Progenitor cell of endocrine pancreas (in vitro differentiated cells): ENCODE results near the gene SPHKAP. TPM values are rescaled to one million over a fixed set of nuclear protein-coding genes. Genes with fewer than 3 reads are reported as not detected.

Experiments used
- DNase-seq: peaks from one replicate; pipeline ENCODE4 v3.0.0; 2021; ENCODE audit warnings: low spot score; ENCODE audit not compliant: unreplicated experiment
- H3K27ac Mint-ChIP-seq: 2 replicates; pipeline ENCODE4 v1.8.0; 2021; ENCODE audit warnings: mild to moderate bottlenecking, moderate library complexity, mixed read lengths
- H3K27me3 Mint-ChIP-seq: 2 replicates; pipeline ENCODE4 v1.8.0; 2021; ENCODE audit warnings: mixed read lengths
- H3K36me3 Mint-ChIP-seq: 2 replicates; pipeline ENCODE4 v1.8.0; 2022; ENCODE audit warnings: mixed read lengths; ENCODE audit not compliant: insufficient read depth
- H3K4me1 Mint-ChIP-seq: 2 replicates; pipeline ENCODE4 v1.8.0; 2021; ENCODE audit warnings: low read depth, mixed read lengths
- H3K4me3 Mint-ChIP-seq: 2 replicates; pipeline ENCODE4 v1.8.0; 2021; ENCODE audit warnings: low read depth, mild to moderate bottlenecking, moderate library complexity, mixed read lengths
- H3K9me3 Mint-ChIP-seq: 2 replicates; pipeline ENCODE4 v1.8.0; 2021; ENCODE audit warnings: low read depth, mixed read lengths
- CTCF ChIP-seq: fragments of 200-600 bp; sonication (generic); IDR thresholded peaks from one replicate; pipeline ENCODE4 v1.5.0; 2021; ENCODE audit warnings: antibody characterized with exemption, mild to moderate bottlenecking; ENCODE audit not compliant: unreplicated experiment
- total RNA-seq: library from RNA; stranded (reverse); gene quantifications from 2 replicates; pipeline ENCODE4 v1.2.1, GENCODE V29; 2021

Gene SPHKAP
- total RNA-seq, 1 donor from 2014 or later = 0.07 TPM

GRCh38 chr2:228180181-228181097 lies 1.0 kb downstream of the SPHKAP start:
- Mint-ChIP-seq H3K9me3 (peaks cover 5% of the 10 kb centered on the region), H3K27ac (no peak overlapping the region), H3K4me3 (peak overlapping the region; percentile 70), H3K4me1 (peaks cover 9% of the 10 kb centered on the region), H3K27me3 (peaks cover 52% of the 10 kb centered on the region), H3K36me3 (no peaks in the 10 kb centered on the region)
- no peak for TF ChIP-seq CTCF
- DNase-seq = peak; percentile 9

DNA sequence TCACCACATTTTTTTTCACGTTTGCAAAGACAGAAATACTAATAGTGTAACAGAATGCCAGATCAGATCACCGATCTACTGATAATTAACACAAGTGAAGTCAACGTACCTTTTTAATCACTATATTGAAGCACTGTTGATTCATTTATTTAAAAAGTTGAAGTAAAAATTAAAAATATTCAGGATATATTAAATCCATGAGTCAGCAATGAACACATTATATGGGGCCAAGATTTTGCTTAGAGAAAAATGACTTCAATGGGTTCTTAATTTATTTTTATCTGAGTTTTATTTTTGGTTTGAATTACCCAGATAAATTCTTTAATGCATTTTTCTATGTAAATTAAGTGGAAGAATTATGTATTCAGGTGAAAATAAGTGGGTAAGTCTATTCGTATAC lies 14.2 kb downstream of the SPHKAP start:
- Mint-ChIP-seq H3K36me3 (no peaks in the 10 kb centered on the region), H3K27ac (no peak overlapping the region), H3K9me3 (no peaks in the 10 kb centered on the region), H3K4me3 (no peak overlapping the region), H3K27me3 (no peaks in the 10 kb centered on the region), H3K4me1 (no peaks in the 10 kb centered on the region)
- DNase-seq = no peak
- TF ChIP-seq CTCF = no peak

GRCh38 chr2:228164718-228165117 lies 16.8 kb downstream of the SPHKAP start:
- H3K9me3 Mint-ChIP-seq = no peaks in the 10 kb centered on the region

DNA sequence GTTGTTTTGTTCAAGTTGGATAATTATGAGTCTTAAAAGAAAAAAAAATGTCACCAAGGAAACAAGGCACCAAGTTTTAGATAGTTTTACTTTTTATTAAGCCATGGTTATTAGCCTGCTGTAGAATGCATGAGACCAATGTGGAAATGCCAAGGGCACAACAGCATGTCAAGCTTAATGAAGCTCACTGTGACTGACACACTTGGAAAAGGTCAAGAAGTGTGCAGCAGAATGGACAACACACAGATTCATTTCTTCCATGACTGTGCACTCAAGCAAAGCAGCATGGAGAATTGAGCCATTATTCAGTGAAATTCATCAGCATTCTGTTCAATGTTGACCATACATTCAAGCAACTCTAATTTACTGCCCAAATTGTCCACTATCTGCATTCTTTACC lies 23.6 kb downstream of the SPHKAP start:
- no peak for DNase-seq
- peaks cover 7% of the 10 kb centered on the region for H3K36me3 Mint-ChIP-seq
- no peak overlapping the region for H3K4me3 Mint-ChIP-seq
- peaks cover 14% of the 10 kb centered on the region for H3K4me1 Mint-ChIP-seq
- H3K27me3 Mint-ChIP-seq = no peaks in the 10 kb centered on the region
- H3K9me3 Mint-ChIP-seq = peaks cover 16% of the 10 kb centered on the region
- no peak for TF ChIP-seq CTCF
- no peak overlapping the region for H3K27ac Mint-ChIP-seq

More at GRCh38 chr2:228164718-228165117, 16.8 kb downstream of the SPHKAP start:
- H3K27ac Mint-ChIP-seq = no peak overlapping the region
- no peak for DNase-seq
- H3K36me3 Mint-ChIP-seq = no peaks in the 10 kb centered on the region
- peaks cover 3% of the 10 kb centered on the region for H3K4me1 Mint-ChIP-seq
- no peak overlapping the region for H3K4me3 Mint-ChIP-seq
- H3K27me3 Mint-ChIP-seq = no peaks in the 10 kb centered on the region
- TF ChIP-seq CTCF = no peak

DNA sequence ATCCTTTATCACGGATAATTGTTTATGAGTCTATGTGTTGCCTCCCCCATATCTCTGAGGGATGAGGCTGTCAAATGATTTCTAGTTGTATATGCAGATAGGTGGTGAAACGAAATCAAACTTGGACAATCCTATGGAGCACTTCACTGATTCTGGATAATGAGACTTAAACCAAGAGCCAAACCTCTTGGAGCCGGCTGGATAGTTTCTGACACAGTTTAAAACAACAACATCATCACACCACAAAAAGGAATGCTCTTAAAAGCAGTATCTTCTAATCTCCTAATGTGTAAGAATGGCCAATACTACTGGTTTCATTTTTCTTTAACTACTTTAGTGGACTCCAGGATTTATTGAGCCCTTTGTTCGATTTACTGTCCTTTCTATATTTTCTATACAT lies 36.5 kb downstream of the SPHKAP start:
- Mint-ChIP-seq H3K27ac (no peak overlapping the region), H3K9me3 (peaks cover 2% of the 10 kb centered on the region), H3K27me3 (no peaks in the 10 kb centered on the region), H3K36me3 (no peaks in the 10 kb centered on the region), H3K4me1 (peaks cover 4% of the 10 kb centered on the region), H3K4me3 (no peak overlapping the region)
- no peak for TF ChIP-seq CTCF
- DNase-seq = no peak
